ENCODE results near the gene COG5.

DNA sequence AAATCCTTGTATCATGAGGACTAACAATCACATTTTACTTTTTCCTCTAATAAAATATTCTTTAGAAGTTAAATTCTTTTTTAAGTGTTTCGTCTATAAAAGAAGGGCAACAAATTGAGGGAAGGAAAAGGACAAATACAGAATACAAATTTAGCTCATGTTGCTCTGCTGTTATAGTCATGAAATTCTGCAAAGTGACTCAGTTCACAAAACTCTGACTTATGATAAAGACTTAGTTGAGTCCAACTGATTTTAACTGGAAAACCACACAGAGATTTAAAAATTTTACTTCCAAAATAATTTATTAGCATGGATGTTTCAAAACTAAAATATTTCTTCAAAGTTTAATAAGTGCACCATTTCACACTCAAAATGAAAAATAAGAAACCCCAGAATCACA, 168.9 kb downstream of the COG5 start:
- TF ChIP-seq POLR2AphosphoS5 (IDR thresholded peaks at IDR 0.05; ENCODE audit: insufficient read depth in 1 of 2, low read depth in 1 of 2), result no peak
- TF ChIP-seq, protein P1, sequence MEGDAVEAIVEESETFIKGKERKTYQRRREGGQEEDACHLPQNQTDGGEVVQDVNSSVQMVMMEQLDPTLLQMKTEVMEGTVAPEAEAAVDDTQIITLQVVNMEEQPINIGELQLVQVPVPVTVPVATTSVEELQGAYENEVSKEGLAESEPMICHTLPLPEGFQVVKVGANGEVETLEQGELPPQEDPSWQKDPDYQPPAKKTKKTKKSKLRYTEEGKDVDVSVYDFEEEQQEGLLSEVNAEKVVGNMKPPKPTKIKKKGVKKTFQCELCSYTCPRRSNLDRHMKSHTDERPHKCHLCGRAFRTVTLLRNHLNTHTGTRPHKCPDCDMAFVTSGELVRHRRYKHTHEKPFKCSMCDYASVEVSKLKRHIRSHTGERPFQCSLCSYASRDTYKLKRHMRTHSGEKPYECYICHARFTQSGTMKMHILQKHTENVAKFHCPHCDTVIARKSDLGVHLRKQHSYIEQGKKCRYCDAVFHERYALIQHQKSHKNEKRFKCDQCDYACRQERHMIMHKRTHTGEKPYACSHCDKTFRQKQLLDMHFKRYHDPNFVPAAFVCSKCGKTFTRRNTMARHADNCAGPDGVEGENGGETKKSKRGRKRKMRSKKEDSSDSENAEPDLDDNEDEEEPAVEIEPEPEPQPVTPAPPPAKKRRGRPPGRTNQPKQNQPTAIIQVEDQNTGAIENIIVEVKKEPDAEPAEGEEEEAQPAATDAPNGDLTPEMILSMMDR (IDR thresholded peaks at IDR 0.05), result no peak
